Peyer's patch (tissue), 4 donors: ENCODE measurements around the gene EP400. TPM values are rescaled to one million over a fixed set of nuclear protein-coding genes. Genes with fewer than 3 reads are reported as not detected.

ENCODE experiments used
- DNase-seq, 3 donors: peaks; one replicate each; pipeline ENCODE4 v3.0.0-alpha.2; 2017 to 2019
- H3K27ac ChIP-seq, 4 donors: fragments of 200-600 bp; sonication (generic); one replicate each; pipeline ENCODE4 v1.5.1; 2016 to 2019
- H3K27me3 ChIP-seq, 2 donors: fragments of 200-600 bp; sonication (generic); one replicate each; pipeline ENCODE4 v1.5.1; 2019
- H3K36me3 ChIP-seq, 3 donors: fragments of 200-600 bp; sonication (generic); one replicate each; pipeline ENCODE4 v1.5.1; 2016 to 2019
- H3K4me1 ChIP-seq, 4 donors: fragments of 200-600 bp; sonication (generic); one replicate each; pipeline ENCODE4 v1.5.1; 2016 to 2019
- H3K4me3 ChIP-seq, 4 donors: fragments of 200-600 bp; sonication (generic); 1 replicate in 3 of 4; 2 replicates in 1 of 4; pipeline ENCODE4 v1.5.1; 2016 to 2019; ENCODE audit warnings: mild to moderate bottlenecking in 1 of 4
- H3K9me3 ChIP-seq, 4 donors: fragments of 200-600 bp; sonication (generic); one replicate each; pipeline ENCODE4 v1.5.1; 2016 to 2019; ENCODE audit warnings: mild to moderate bottlenecking in 1 of 4
- CTCF ChIP-seq, 6 experiments: fragments of 450-650 bp in 4 of 6; fragments of 200-600 bp in 2 of 6; sonication (generic) in 1 of 6; IDR thresholded peaks; one replicate each; pipeline ENCODE4 v1.5.1; 2017 to 2019; ENCODE audit warnings: antibody characterized with exemption in 6 of 6, mild to moderate bottlenecking in 3 of 6, moderate library complexity in 1 of 6
- POLR2A ChIP-seq, 2 donors: fragments of 450-650 bp; IDR thresholded peaks; one replicate each; pipeline ENCODE4 v1.5.1; 2017; ENCODE audit warnings: antibody characterized with exemption in 2 of 2, mild to moderate bottlenecking in 2 of 2, moderate library complexity in 2 of 2
- total RNA-seq, 4 donors: library from RNA; depleted of rRNA; stranded (reverse); fragments of >200 nt; gene quantifications; one replicate each; pipeline ENCODE4 v1.1.0, GENCODE V29; 2016

EP400 gene
- total RNA-seq, 4 donors from 2014 or later, result 22.1 to 60.2 (median 49.2) TPM

- H3K9me3 ChIP-seq, result no peaks in the 10 kb centered on the region
- no peaks in the 10 kb centered on the region for H3K4me1 ChIP-seq
- H3K27ac ChIP-seq, result no peak overlapping the region
- H3K27me3 ChIP-seq, result no peaks in the 10 kb centered on the region
- no peak overlapping the region for H3K4me3 ChIP-seq
- no peak for TF ChIP-seq CTCF (IDR thresholded peaks at IDR 0.05)
- TF ChIP-seq POLR2A (IDR thresholded peaks at IDR 0.05), result no peak
- peak in 1 of 3 donors; percentile 33 for DNase-seq
- peaks cover 0 to 91% (median 0%) of the 10 kb centered on the region in 3 donors for H3K36me3 ChIP-seq
Observed at GRCh38 chr12:132021031-132021871, 71.5 kb downstream of the EP400 start.

- DNase-seq, result no peak
- Histone ChIP-seq H3K9me3 (no peaks in the 10 kb centered on the region), H3K4me1 (no peaks in the 10 kb centered on the region), H3K27ac (no peak overlapping the region), H3K36me3 (peaks cover 0 to 91% (median 0%) of the 10 kb centered on the region in 3 donors), H3K27me3 (no peaks in the 10 kb centered on the region), H3K4me3 (no peak overlapping the region)
- no peak for TF ChIP-seq POLR2A (IDR thresholded peaks at IDR 0.05)
- no peak for TF ChIP-seq CTCF (IDR thresholded peaks at IDR 0.05)
Observed at GRCh38 chr12:132021965-132022364, 72.2 kb downstream of the EP400 start.

GRCh38 chr12:132023658-132024057 is 73.9 kb downstream of the EP400 start:
- Histone ChIP-seq H3K27ac (no peak overlapping the region), H3K4me1 (no peaks in the 10 kb centered on the region), H3K4me3 (no peak overlapping the region), H3K36me3 (peaks cover 0 to 91% (median 0%) of the 10 kb centered on the region in 3 donors), H3K9me3 (no peaks in the 10 kb centered on the region), H3K27me3 (no peaks in the 10 kb centered on the region)
- no peak for DNase-seq
- no peak for TF ChIP-seq POLR2A (IDR thresholded peaks at IDR 0.05)

GRCh38 chr12:132024758-132025157 is 75.0 kb downstream of the EP400 start:
- peaks cover 0 to 91% (median 0%) of the 10 kb centered on the region in 3 donors for H3K36me3 ChIP-seq
- no peaks in the 10 kb centered on the region for H3K4me1 ChIP-seq
- no peak for TF ChIP-seq CTCF (IDR thresholded peaks at IDR 0.05)
- H3K4me3 ChIP-seq, result no peak overlapping the region
- H3K27me3 ChIP-seq, result no peaks in the 10 kb centered on the region
- no peak for DNase-seq
- H3K27ac ChIP-seq, result no peak overlapping the region
- no peaks in the 10 kb centered on the region for H3K9me3 ChIP-seq

GRCh38 chr12:132025526-132025925 is 75.8 kb downstream of the EP400 start:
- no peak overlapping the region for H3K27ac ChIP-seq
- no peak overlapping the region for H3K4me3 ChIP-seq
- H3K4me1 ChIP-seq, result no peaks in the 10 kb centered on the region
- H3K9me3 ChIP-seq, result no peaks in the 10 kb centered on the region
- TF ChIP-seq CTCF (IDR thresholded peaks at IDR 0.05), result no peak
- no peak for TF ChIP-seq POLR2A (IDR thresholded peaks at IDR 0.05)
- DNase-seq, result no peak
- peaks cover 0 to 91% (median 0%) of the 10 kb centered on the region in 3 donors for H3K36me3 ChIP-seq
- H3K27me3 ChIP-seq, result no peaks in the 10 kb centered on the region

- no peak for DNase-seq
- H3K36me3 ChIP-seq, result peaks cover 0 to 91% (median 0%) of the 10 kb centered on the region in 3 donors
- no peaks in the 10 kb centered on the region for H3K27me3 ChIP-seq
- no peaks in the 10 kb centered on the region for H3K4me1 ChIP-seq
- TF ChIP-seq CTCF (IDR thresholded peaks at IDR 0.05), result no peak
- no peak for TF ChIP-seq POLR2A (IDR thresholded peaks at IDR 0.05)
- no peak overlapping the region for H3K27ac ChIP-seq
- H3K9me3 ChIP-seq, result no peaks in the 10 kb centered on the region
- H3K4me3 ChIP-seq, result no peak overlapping the region
Observed at GRCh38 chr12:132026061-132026795, 76.5 kb downstream of the EP400 start.
